HG03442 (cell line): ENCODE data around the gene GJB3.
"Not testable (repeated sequence)": the region's sequence is repeated elsewhere in the genome, so short reads cannot be mapped to it uniquely, and the experiment has no call there.

Experiments used
- ATAC-seq: cut with Tn5 transposase; IDR thresholded peaks from one replicate; pipeline ENCODE4 v1.9.1; 2021; ENCODE audit warnings: mild to moderate bottlenecking, moderate library complexity; ENCODE audit not compliant: unreplicated experiment

The GJB3 gene

GRCh38 chr1:34785231-34785874, 4.3 kb downstream of the GJB3 start:
- no peak for ATAC-seq

GRCh38 chr1:34785875-34786470, 5.0 kb downstream of the GJB3 start:
- no peak for ATAC-seq

GRCh38 chr1:34786521-34787325, 5.7 kb downstream of the GJB3 start:
- ATAC-seq = no peak

- no peak for ATAC-seq
These were observed 6.7 kb downstream of the GJB3 start for GRCh38 chr1:34787461-34788420.

- no peak for ATAC-seq
These were observed 10.0 kb downstream of the GJB3 start for GRCh38 chr1:34790985-34791384.

DNA sequence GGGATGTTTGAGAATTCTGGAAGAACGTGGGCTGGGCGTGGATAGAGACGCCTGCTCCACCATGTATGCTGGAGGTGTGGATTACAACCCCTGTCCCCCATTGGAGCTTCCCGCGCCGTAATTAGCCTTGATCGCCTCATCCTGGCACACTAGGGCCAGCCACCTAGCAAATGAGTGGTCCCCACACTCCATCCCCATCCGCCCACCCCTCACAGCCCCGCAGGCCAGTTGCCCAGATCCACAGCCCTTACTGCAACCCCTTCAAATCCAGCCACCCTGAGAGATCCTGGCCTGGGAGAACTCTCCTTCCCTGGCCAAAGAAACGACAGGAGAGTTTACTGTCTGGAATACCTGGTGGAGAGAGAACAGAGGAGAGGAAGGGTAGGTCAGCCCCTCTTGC, 11.4 kb downstream of the GJB3 start:
- ATAC-seq = no peak

GRCh38 chr1:34792868-34793727, 12.1 kb downstream of the GJB3 start, which contains the start of gene GJA4:
GJA4 (plus strand) TSS chr1:34792999; CDS start chr1:34794214, 1,215 bp downstream.
- ATAC-seq = no peak

DNA sequence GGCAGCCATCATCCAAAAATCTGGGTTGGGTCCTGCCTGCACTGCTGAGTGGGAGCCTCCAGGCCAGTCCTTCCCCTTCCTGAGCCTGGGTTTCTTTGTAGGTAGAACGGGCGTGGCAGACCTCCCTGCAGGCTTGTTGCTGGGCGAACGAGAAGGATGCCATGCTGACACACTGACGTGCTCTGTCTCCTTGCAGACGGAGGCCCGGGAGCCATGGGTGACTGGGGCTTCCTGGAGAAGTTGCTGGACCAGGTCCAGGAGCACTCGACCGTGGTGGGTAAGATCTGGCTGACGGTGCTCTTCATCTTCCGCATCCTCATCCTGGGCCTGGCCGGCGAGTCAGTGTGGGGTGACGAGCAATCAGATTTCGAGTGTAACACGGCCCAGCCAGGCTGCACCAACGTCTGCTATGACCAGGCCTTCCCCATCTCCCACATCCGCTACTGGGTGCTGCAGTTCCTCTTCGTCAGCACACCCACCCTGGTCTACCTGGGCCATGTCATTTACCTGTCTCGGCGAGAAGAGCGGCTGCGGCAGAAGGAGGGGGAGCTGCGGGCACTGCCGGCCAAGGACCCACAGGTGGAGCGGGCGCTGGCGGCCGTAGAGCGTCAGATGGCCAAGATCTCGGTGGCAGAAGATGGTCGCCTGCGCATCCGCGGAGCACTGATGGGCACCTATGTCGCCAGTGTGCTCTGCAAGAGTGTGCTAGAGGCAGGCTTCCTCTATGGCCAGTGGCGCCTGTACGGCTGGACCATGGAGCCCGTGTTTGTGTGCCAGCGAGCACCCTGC, 13.2 kb downstream of the GJB3 start:
- ATAC-seq = no peak

DNA sequence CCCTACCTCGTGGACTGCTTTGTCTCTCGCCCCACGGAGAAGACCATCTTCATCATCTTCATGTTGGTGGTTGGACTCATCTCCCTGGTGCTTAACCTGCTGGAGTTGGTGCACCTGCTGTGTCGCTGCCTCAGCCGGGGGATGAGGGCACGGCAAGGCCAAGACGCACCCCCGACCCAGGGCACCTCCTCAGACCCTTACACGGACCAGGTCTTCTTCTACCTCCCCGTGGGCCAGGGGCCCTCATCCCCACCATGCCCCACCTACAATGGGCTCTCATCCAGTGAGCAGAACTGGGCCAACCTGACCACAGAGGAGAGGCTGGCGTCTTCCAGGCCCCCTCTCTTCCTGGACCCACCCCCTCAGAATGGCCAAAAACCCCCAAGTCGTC, 13.8 kb downstream of the GJB3 start:
- ATAC-seq = no peak

DNA sequence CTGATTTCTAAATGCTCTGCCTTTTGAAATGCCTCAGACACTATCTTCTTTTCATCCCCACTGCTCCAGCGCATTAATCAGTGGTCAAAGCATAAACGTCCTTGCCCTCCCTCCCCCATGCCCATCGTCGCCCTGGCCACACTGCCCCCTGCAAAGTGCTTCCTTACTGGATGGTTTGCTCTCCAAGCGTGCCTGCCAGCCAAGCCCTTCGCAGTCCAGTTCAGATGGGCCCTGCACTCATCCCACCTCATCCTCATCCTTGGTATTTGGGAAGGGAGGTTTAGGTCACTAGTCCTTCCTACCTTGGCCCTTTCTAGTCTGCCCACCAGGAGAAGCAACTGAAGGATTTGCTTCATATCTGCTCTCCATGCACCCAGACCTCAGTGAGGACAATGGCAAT, 14.9 kb downstream of the GJB3 start:
- no peak for ATAC-seq

DNA sequence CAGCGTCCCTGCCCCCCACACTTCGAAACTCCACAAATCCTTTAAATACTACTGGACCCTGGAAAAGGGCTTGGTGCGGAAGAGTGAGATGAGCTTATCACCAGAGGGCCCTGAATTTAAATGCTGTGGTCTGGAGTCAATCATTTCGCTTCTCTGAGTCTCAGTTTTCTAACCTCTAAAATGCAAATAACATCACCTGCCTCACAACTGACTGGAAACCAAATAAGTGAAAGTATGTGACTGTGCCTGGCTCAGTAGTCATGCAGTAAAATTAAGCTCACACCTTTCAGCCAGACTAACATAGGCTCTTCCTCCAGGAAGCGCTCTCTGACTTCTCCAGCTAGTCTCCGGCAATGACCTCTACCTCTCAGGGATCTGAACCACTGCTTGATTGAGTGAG, 16.0 kb downstream of the GJB3 start:
- peak; percentile 72 for ATAC-seq

- ATAC-seq = no peak
These were observed 19.2 kb downstream of the GJB3 start for GRCh38 chr1:34800214-34800613.

GRCh38 chr1:34803770-34804169, 22.8 kb downstream of the GJB3 start:
- ATAC-seq = no peak

DNA sequence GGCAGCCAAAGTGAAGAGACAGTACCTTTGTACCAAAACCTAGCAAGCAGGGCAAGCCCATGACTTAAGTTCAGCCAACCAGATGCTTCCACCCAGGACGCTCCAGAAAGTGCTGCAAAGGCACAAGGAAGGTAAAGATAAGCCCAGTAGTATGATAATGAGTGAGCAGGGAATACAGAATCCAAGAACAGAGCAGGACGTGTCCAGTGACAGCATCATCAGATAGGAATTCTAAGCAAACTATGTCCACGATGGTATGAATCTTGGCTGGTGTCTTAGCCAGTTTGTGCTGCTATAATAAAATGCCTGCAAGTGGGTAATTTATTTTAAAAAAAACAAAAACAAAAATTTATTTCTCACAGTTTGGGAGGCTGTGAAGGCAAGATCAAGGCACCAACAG, 25.4 kb downstream of the GJB3 start:
- ATAC-seq = no peak

DNA sequence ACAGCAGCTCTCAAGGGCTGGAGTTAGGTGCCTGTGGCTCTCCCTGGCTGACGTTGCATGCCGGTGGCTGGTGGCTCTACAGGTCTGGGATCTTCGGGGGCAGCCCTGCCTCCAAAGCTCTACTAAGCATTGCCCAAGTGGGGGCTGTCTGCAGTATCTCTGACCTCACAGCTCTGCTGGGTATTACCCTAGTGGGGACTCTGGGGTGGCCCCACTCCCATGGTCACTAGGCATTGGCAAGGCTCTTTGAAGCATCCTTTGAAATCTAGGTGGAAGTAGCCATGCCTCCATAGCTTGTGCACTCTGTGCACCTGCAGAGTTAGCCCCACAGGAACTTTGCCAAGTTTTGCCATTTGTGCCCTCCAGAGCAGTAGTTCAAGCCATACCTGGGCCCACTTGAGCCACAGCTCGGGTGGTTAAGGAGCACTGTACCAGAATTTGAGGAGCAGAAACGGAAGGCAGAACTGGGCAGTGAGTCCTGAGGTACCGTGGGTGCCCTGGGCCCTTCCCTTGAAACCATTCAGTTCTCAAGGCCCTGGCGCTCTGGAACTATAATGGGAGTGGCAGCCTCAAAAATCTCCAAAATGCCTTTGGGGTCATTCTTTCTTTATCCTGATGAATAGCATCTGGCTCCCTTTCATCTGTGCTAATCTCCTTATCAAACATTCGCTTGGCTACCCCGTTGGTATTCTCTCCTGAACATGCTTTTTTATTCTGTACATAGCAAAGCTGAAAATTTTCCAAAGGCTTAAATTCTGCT, 27.2 kb downstream of the GJB3 start:
- ATAC-seq = no peak

DNA sequence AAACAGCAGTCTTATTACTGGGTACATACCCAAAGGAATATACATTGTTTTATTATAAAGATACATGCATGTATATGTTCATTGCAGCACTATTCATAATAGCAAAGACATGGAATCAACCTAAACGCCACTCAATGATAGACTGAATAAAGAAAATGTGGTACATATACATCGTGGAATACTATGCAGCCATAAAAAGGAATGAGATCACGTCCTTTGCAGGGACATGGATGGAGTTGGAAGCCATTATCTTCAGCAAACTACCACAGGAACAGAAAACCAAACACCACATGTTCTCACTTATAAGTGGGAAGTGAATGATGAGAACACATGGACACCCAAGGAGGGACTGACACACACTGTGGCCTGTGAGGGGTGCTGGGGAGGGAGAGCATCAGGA, 29.8 kb downstream of the GJB3 start:
- ATAC-seq = not testable (repeated sequence)

GRCh38 chr1:34816332-34816731, 35.3 kb downstream of the GJB3 start:
- ATAC-seq = no peak

DNA sequence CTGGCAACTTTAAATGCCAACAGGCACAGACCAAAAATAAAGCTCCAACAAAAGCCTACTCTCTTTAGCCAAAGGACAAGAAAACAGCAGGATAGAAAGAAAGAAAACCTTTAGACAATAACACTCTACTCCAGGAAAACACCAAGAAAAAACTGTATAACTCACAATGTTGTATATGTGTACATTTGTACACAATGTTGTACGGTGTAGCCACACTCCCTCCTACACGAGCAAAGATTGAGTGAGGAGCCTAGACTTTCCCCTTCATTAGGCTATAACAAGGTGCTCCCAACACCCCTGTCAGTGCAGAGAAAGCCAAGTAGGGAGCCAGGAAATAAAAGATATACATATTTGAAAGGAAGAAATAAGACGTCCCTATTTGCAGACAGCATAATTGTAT, 35.8 kb downstream of the GJB3 start:
- ATAC-seq = no peak
